Measurements from ENCODE around the gene PRKAA1. TPM values are rescaled to one million over a fixed set of nuclear protein-coding genes. Genes with fewer than 3 reads are reported as not detected.

The PRKAA1 gene
- total RNA-seq, 2 donors from 2014 or later = 43.0 to 52.5 TPM

DNA sequence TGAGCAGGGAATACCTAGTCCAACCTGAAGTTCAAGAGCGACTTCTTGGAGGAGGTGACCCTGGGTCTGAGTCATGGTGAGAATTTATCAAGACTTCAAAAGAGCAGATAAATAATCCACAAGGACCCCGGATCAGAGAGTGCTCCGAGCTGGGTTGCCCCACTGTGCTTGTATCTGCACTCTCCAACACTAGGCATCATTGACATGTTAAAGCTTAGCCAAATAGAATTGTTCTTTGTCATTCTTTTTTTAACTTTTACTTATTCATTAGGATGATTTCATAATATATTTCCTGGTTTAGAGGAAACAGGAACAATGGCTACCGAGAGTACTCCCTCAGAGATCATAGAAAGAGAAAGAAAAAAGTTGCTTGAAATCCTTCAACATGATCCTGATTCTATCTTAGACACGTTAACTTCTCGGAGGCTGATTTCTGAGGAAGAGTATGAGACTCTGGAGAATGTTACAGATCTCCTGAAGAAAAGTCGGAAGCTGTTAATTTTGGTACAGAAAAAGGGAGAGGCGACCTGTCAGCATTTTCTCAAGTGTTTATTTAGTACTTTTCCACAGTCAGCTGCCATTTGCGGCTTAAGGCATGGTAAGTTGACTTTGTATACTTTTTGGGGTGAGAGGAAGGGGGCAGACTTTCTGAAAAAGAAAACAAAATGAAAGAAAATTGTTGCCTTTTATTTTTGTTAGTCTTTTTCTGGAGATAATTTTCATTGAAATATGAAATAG is 43.1 kb upstream of the PRKAA1 start, which contains the start of gene CARD6:
Gene CARD6 (plus strand): TSS at position 300 of the 738 bp plus-strand sequence. CDS start 16 bp downstream, at position 316.
- peak in 1 of 2 donors; percentile 16 for TF ChIP-seq CTCF (IDR thresholded peaks at IDR 0.05)
- Histone ChIP-seq H3K36me3 (no peaks in the 10 kb centered on the region), H3K27me3 (no peaks in the 10 kb centered on the region), H3K4me1 (peaks cover 0 to 7% of the 10 kb centered on the region in 2 donors), H3K27ac (peak within 1 kb of the TSS; percentile 75 to 76), H3K4me3 (peak within 1 kb of the TSS; percentile 41 to 47), H3K9me3 (no peaks in the 10 kb centered on the region)
- DNase-seq (ENCODE audit: low spot score) = no peak

DNA sequence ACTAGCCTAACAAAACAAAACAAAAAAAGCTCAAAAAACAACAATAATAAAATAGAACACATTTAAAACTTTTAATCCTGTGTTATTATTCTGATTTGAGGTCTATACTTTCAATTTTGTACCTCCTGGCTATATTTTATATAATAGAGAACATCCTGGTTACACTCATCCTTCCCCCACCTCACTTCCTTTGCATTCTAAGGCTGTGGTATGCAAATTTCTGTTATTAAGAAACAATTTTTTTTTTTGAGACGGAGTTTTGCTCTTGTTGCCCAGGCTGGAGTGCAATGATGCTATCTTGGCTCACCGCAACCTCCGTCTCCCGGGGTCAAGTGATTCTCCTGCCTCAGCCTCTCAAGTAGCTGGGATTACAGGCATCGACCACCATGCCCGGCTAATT is 39.9 kb upstream of the PRKAA1 start:
- peaks cover 12% of the 10 kb centered on the region for H3K36me3 ChIP-seq
- H3K27ac ChIP-seq = no peak overlapping the region
- TF ChIP-seq CTCF (IDR thresholded peaks at IDR 0.05) = no peak
- no peaks in the 10 kb centered on the region for H3K9me3 ChIP-seq
- no peak for DNase-seq (ENCODE audit: low spot score)
- H3K4me1 ChIP-seq = peaks cover 0 to 27% of the 10 kb centered on the region in 2 donors
- no peak overlapping the region for H3K4me3 ChIP-seq
- no peaks in the 10 kb centered on the region for H3K27me3 ChIP-seq

- no peaks in the 10 kb centered on the region for H3K9me3 ChIP-seq
- peak within 1 kb of the TSS; percentile 61 to 69 for H3K4me3 ChIP-seq
- DNase-seq (ENCODE audit: low spot score) = peak; percentile 97
- H3K27ac ChIP-seq = peak within 1 kb of the TSS; percentile 96 to 97
- peaks cover 41% of the 10 kb centered on the region for H3K36me3 ChIP-seq
- H3K27me3 ChIP-seq = no peaks in the 10 kb centered on the region
- peaks cover 0 to 25% of the 10 kb centered on the region in 2 donors for H3K4me1 ChIP-seq
- no peak for TF ChIP-seq CTCF (IDR thresholded peaks at IDR 0.05)
Measured at GRCh38 chr5:40834849-40835787, 36.9 kb upstream of the PRKAA1 start, which contains the start of gene RPL37. RPL37 (minus strand) TSS chr5:40835222; CDS start chr5:40835185, 37 bp downstream.

GRCh38 chr5:40834391-40834848 is 36.2 kb upstream of the PRKAA1 start:
- H3K27me3 ChIP-seq = no peaks in the 10 kb centered on the region
- peak overlapping the region; percentile 96 to 97 for H3K27ac ChIP-seq
- no peak for DNase-seq (ENCODE audit: low spot score)
- no peak for TF ChIP-seq CTCF (IDR thresholded peaks at IDR 0.05)
- no peaks in the 10 kb centered on the region for H3K9me3 ChIP-seq
- peaks cover 0 to 25% of the 10 kb centered on the region in 2 donors for H3K4me1 ChIP-seq
- peaks cover 48% of the 10 kb centered on the region for H3K36me3 ChIP-seq
- H3K4me3 ChIP-seq = peak overlapping the region; percentile 61 to 69

- TF ChIP-seq CTCF (IDR thresholded peaks at IDR 0.05) = no peak
- no peaks in the 10 kb centered on the region for H3K27me3 ChIP-seq
- H3K27ac ChIP-seq = peak overlapping the region; percentile 96 to 97
- H3K36me3 ChIP-seq = peaks cover 55% of the 10 kb centered on the region
- peaks cover 0 to 25% of the 10 kb centered on the region in 2 donors for H3K4me1 ChIP-seq
- peak overlapping the region; percentile 61 to 69 for H3K4me3 ChIP-seq
- H3K9me3 ChIP-seq = no peaks in the 10 kb centered on the region
- no peak for DNase-seq (ENCODE audit: low spot score)
Measured at GRCh38 chr5:40833712-40834229, 35.6 kb upstream of the PRKAA1 start.
